K562 (cell line): ENCODE results near the gene EIPR1. TPM values are rescaled to one million over a fixed set of nuclear protein-coding genes. Genes with fewer than 3 reads are reported as not detected.

Experiments used
- ATAC-seq: fragments of 200-7000 bp; cut with Tn5 transposase; 3 replicates; pipeline ENCODE4 v1.9.1; 2020; ENCODE audit warnings: moderate library complexity
- BruUV-seq: library from RNA; stranded (reverse); fragments of 400-500 nt; replicated peaks from 2 replicates; lab custom pipeline; 2021; lab: Mats Ljungman, UMichigan
- CTCF ChIA-PET: fragments of 300-600 bp; formaldehyde crosslinking; extraction: SDS; loops from one replicate; lab custom pipeline; 2021; ENCODE audit warnings: low intra/inter-chr PET ratio; lab: Yijun Ruan, JAX
- POLR2A ChIA-PET: fragments of 300-600, 350-650 bp; sonication (Branson Sonifier 250); formaldehyde crosslinking; extraction: SDS; loops from one replicate; lab custom pipeline; 2021; ENCODE audit warnings: antibody characterized with exemption, inconsistent platforms; lab: Yijun Ruan, JAX
- DNase-seq, 4 experiments: peaks; one replicate each; pipeline versions ENCODE4 v3.0.0 to v3.0.0-alpha.2; 2011 to 2018; ENCODE audit warnings: low spot score in 3 of 4, mixed read lengths in 3 of 4; ENCODE audit errors: extremely low read depth in 1 of 4
- FAIRE-seq: peaks from 2 replicates; lab custom pipeline; 2011; peaks lifted over from hg19 to GRCh38; lab: Jason Lieb, UNC
- H2AFZ ChIP-seq: 2 replicates; pipeline ENCODE4 v1.6.0; 2011; ENCODE audit warnings: low read depth, low read length, control low read depth, inconsistent platforms
- H3K27ac ChIP-seq: fragments of 200-600 bp; 3 replicates; pipeline ENCODE4 v1.8.0; 2011; ENCODE audit warnings: low read depth, mild to moderate bottlenecking, control low read depth, inconsistent platforms, low read length, moderate library complexity, mixed read lengths; ENCODE audit errors: extremely low read depth
- H3K27me3 ChIP-seq, 2 experiments: fragments of 300-600 bp in 1 of 2; 2 replicates in 1 of 2; 3 replicates in 1 of 2; pipeline versions ENCODE4 v1.6.0 to v1.8.0; 2011; ENCODE audit warnings: inconsistent platforms in 2 of 2, low read length in 2 of 2, mild to moderate bottlenecking in 1 of 2, mixed read lengths in 1 of 2, moderate library complexity in 1 of 2; ENCODE audit not compliant: control insufficient read depth in 2 of 2, insufficient read depth in 2 of 2
- H3K36me3 ChIP-seq: fragments of 300-600 bp; 3 replicates; pipeline ENCODE4 v1.8.0; 2011; ENCODE audit warnings: mild to moderate bottlenecking, low read length, inconsistent platforms; ENCODE audit not compliant: control insufficient read depth, insufficient read depth
- H3K4me1 ChIP-seq, 2 experiments: fragments of 200-600 bp in 1 of 2; replicated peaks in 1 of 2; 2 replicates in 1 of 2; 3 replicates in 1 of 2; pipeline versions ENCODE4 v1.5.1 to v1.8.0; 2011; ENCODE audit warnings: inconsistent platforms in 2 of 2, low read length in 2 of 2, mild to moderate bottlenecking in 1 of 2, mixed read lengths in 1 of 2, moderate library complexity in 1 of 2; ENCODE audit not compliant: control insufficient read depth in 2 of 2, insufficient read depth in 2 of 2
- H3K4me2 ChIP-seq: 2 replicates; pipeline ENCODE4 v1.6.1; 2011; ENCODE audit warnings: low read length, control low read depth, inconsistent platforms, mixed read lengths; ENCODE audit not compliant: insufficient read depth
- H3K4me3 ChIP-seq: fragments of 200-600 bp; sonication (generic), shearing (Covaris generic); 2 replicates; pipeline ENCODE4 v1.5.1; 2016; ENCODE audit warnings: control low read depth, inconsistent platforms
- H3K79me2 ChIP-seq: fragments of 200-600 bp; 3 replicates; pipeline ENCODE4 v1.8.0; 2011; ENCODE audit warnings: low read length, inconsistent platforms; ENCODE audit not compliant: control insufficient read depth, insufficient read depth
- H3K9ac ChIP-seq, 2 experiments: 2 replicates each; pipeline versions ENCODE4 v1.6.0 to v1.6.1; 2011; ENCODE audit warnings: low read depth in 2 of 2, low read length in 2 of 2, control low read depth in 1 of 2, inconsistent platforms in 1 of 2, mild to moderate bottlenecking in 1 of 2, mixed read lengths in 1 of 2; ENCODE audit not compliant: insufficient read depth in 1 of 2
- H3K9me1 ChIP-seq: one replicate; pipeline ENCODE4 v1.6.0; 2011; ENCODE audit warnings: inconsistent platforms, mild to moderate bottlenecking, low read length, moderate library complexity; ENCODE audit not compliant: control insufficient read depth, insufficient read depth
- H3K9me3 ChIP-seq: replicated peaks from 2 replicates; pipeline ENCODE4 v1.5.1; 2011; ENCODE audit warnings: low read depth, low read length, inconsistent platforms; ENCODE audit not compliant: control insufficient read depth, insufficient read depth
- H4K20me1 ChIP-seq: replicated peaks from 2 replicates; pipeline ENCODE4 v1.6.1; 2011; ENCODE audit warnings: low read length, inconsistent platforms, mixed read lengths; ENCODE audit not compliant: control insufficient read depth, insufficient read depth
- BCOR ChIP-seq: fragments of 450-650 bp; IDR thresholded peaks from 2 replicates; pipeline ENCODE4 v1.6.1; 2016
- BHLHE40 ChIP-seq: IDR thresholded peaks from 2 replicates; pipeline ENCODE4 v1.6.1; 2011; ENCODE audit warnings: low read length, improper control_type of control experiment
- POLR2B ChIP-seq: fragments of 450-650 bp; IDR thresholded peaks from 2 replicates; pipeline ENCODE4 v1.6.1; 2018; ENCODE audit warnings: low read depth; ENCODE audit not compliant: partially characterized antibody
- PTTG1 ChIP-seq: fragments of 450-650 bp; IDR thresholded peaks from 2 replicates; pipeline ENCODE4 v1.6.1; 2016; ENCODE audit warnings: low read depth, mild to moderate bottlenecking, missing genetic modification characterization, missing compliant biosample characterization
- PYGO2 ChIP-seq: fragments of 450-650 bp; IDR thresholded peaks from 2 replicates; pipeline ENCODE4 v1.6.1; 2016; ENCODE audit warnings: mild to moderate bottlenecking, missing genetic modification characterization, moderate library complexity, missing compliant biosample characterization
- SETDB1 ChIP-seq: IDR thresholded peaks from one replicate; pipeline ENCODE4 v1.6.1; 2012; ENCODE audit warnings: low read length, control low read depth, inconsistent platforms
- SMAD4 ChIP-seq: fragments of 250-450 bp; sonication (Bioruptor Pico); conservative IDR thresholded peaks from 2 replicates; pipeline ENCODE4 v1.8.0; 2021; ENCODE audit warnings: inconsistent platforms, mild to moderate bottlenecking, moderate library complexity
- SMARCC2 ChIP-seq: fragments of 450-650 bp; IDR thresholded peaks from 2 replicates; pipeline ENCODE4 v1.6.1; 2017; ENCODE audit warnings: antibody characterized with exemption, moderate library complexity, mild to moderate bottlenecking, low read depth
- THRAP3 ChIP-seq: fragments of 450-650 bp; IDR thresholded peaks from 2 replicates; pipeline ENCODE4 v1.6.1; 2016; ENCODE audit warnings: mild to moderate bottlenecking, inconsistent platforms, borderline replicate concordance
- ZFP36 ChIP-seq: fragments of 150-350 bp; IDR thresholded peaks from 2 replicates; pipeline ENCODE4 v1.6.1; 2018; ENCODE audit warnings: low read length, low read depth; ENCODE audit not compliant: partially characterized antibody
- WGBS: fragments of 100-300 bp; shearing (Covaris generic); methylation state at CpG from one replicate; pipeline ENCODE4 v1.1.6; 2016; ENCODE audit warnings: low coverage, mixed read lengths; ENCODE audit not compliant: insufficient coverage; ENCODE audit errors: missing lambda C conversion rate; 5-methylcytosine and 5-hydroxymethylcytosine counted together
- in situ Hi-C: fragments of 300-500 bp; cut with MboI; formaldehyde crosslinking; loops from 4 replicates; pipeline ENCODE4 v1.15.0; 2018; ENCODE audit warnings: inconsistent platforms, mixed read lengths
- intact Hi-C: fragments of 100-400 bp; cut with micrococcal nuclease; formaldehyde crosslinking; loops from 2 replicates; pipeline ENCODE4 v1.14.2; 2022
- polyA plus RNA-seq, 8 experiments: library from polyadenylated mRNA; depleted of rRNA in 4 of 8; stranded (reverse) in 5 of 8; unstranded in 3 of 8; fragments of >200 nt; fragmentation: Nextera tagmentation in 2 of 8; fragmentation: Illumina TruSeq in 1 of 8; extraction: Ambion mirVana in 2 of 8; extraction: Trizol in 1 of 8; gene quantifications; 2 replicates each; pipeline versions ENCODE4 v1.2.1 to v1.2.3, GENCODE V29; 2011 to 2014; ENCODE audit warnings: inconsistent platforms in 1 of 8, missing spikeins in 1 of 8
- total RNA-seq, 7 experiments: library from RNA; depleted of rRNA in 6 of 7; stranded (reverse); fragments of >200 nt in 6 of 7; fragmentation: Illumina TruSeq in 2 of 7; extraction: Trizol in 2 of 7; gene quantifications; 2 replicates each; pipeline versions ENCODE4 v1.2.1 to v1.2.3, GENCODE V29; 2011 to 2021; ENCODE audit warnings: low replicate concordance in 1 of 7
- TF ChIP-seq, protein P1 (sequence below): fragments of 450-650 bp; IDR thresholded peaks from 2 replicates; pipeline ENCODE4 v1.6.1; 2016; ENCODE audit warnings: mild to moderate bottlenecking
- TF ChIP-seq, protein P2 (sequence below): fragments of 200-800 bp; sonication (Bioruptor generic); IDR thresholded peaks from 2 replicates; pipeline ENCODE4 v1.6.1; 2016; ENCODE audit warnings: missing genetic modification characterization, missing compliant biosample characterization
- TF ChIP-seq, protein P3 (sequence below): fragments of 250-450 bp; sonication (Bioruptor Pico); IDR thresholded peaks from 2 replicates; pipeline ENCODE4 v1.4.0; 2020; ENCODE audit warnings: mild to moderate bottlenecking, moderate library complexity

EIPR1 gene
- total and polyA plus RNA-seq, 9 of the 15 experiments (the other 6 are each of a cell fraction or from before 2014, with no cell fraction given) = 19.9 to 54.4 (median 35.9) TPM

DNA sequence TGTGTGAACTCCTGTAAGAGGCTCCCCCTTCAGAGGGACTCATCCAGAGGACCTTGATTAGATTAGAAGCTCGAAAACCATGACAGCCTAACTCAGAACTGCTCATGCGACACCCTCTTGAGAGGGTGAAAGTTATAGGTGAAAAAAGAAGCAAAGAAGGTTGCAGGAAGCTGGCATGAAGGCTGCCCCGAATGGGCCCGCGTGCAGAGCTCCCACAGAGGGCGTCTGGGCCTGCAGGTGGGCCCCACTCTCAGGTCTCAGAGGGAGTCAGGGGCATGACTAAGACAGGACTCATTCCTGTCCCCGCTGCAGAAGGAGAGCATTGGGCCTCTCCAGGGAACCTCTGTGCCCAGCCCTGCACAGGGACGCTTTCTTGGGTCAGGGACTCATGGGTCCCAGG, 235.4 kb downstream of the EIPR1 start:
- no peak overlapping the region for H3K4me2 ChIP-seq
- BruUV-seq = no TSS peak
- ATAC-seq (no peak), DNase-seq (no peak), FAIRE-seq (no peak)
- peaks cover 3 to 33% of the 10 kb centered on the region in 2 experiments; a peak in 3 of 5 replicates for H3K27me3 ChIP-seq
- no peaks in the 10 kb centered on the region for H4K20me1 ChIP-seq
- ChIA-PET CTCF (no interaction called here), POLR2A (no interaction called here)
- no peak overlapping the region for H3K4me3 ChIP-seq
- in situ Hi-C loops = no loop called here
- H3K9me1 ChIP-seq = no peaks in the 10 kb centered on the region
- peaks cover 4% of the 10 kb centered on the region; the same call in 1 of the 2 replicates for H3K9me3 ChIP-seq
- no peak overlapping the region for H3K9ac ChIP-seq
- intact Hi-C loops = no loop called here
- no peak overlapping the region for H2AFZ ChIP-seq
- no peak overlapping the region for H3K27ac ChIP-seq
- H3K4me1 ChIP-seq = peaks cover 3% of the 10 kb centered on the region in 2 experiments; a peak in 1 of 5 replicates
- no peaks in the 10 kb centered on the region for H3K36me3 ChIP-seq
- WGBS = under 1% methylated on average over 8 of the region's 8 CpGs
- no peaks in the 10 kb centered on the region for H3K79me2 ChIP-seq
- TF ChIP-seq, protein P1, sequence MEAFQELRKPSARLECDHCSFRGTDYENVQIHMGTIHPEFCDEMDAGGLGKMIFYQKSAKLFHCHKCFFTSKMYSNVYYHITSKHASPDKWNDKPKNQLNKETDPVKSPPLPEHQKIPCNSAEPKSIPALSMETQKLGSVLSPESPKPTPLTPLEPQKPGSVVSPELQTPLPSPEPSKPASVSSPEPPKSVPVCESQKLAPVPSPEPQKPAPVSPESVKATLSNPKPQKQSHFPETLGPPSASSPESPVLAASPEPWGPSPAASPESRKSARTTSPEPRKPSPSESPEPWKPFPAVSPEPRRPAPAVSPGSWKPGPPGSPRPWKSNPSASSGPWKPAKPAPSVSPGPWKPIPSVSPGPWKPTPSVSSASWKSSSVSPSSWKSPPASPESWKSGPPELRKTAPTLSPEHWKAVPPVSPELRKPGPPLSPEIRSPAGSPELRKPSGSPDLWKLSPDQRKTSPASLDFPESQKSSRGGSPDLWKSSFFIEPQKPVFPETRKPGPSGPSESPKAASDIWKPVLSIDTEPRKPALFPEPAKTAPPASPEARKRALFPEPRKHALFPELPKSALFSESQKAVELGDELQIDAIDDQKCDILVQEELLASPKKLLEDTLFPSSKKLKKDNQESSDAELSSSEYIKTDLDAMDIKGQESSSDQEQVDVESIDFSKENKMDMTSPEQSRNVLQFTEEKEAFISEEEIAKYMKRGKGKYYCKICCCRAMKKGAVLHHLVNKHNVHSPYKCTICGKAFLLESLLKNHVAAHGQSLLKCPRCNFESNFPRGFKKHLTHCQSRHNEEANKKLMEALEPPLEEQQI = no peak
- TF ChIP-seq ZFP36 (no peak), BCOR (no peak), SETDB1 (no peak), PTTG1 (tag) (no peak), THRAP3 (no peak), PYGO2 (no peak), BHLHE40 (no peak), SMAD4 (no peak), SMARCC2 (no peak), POLR2B (no peak)
- TF ChIP-seq, protein P2, sequence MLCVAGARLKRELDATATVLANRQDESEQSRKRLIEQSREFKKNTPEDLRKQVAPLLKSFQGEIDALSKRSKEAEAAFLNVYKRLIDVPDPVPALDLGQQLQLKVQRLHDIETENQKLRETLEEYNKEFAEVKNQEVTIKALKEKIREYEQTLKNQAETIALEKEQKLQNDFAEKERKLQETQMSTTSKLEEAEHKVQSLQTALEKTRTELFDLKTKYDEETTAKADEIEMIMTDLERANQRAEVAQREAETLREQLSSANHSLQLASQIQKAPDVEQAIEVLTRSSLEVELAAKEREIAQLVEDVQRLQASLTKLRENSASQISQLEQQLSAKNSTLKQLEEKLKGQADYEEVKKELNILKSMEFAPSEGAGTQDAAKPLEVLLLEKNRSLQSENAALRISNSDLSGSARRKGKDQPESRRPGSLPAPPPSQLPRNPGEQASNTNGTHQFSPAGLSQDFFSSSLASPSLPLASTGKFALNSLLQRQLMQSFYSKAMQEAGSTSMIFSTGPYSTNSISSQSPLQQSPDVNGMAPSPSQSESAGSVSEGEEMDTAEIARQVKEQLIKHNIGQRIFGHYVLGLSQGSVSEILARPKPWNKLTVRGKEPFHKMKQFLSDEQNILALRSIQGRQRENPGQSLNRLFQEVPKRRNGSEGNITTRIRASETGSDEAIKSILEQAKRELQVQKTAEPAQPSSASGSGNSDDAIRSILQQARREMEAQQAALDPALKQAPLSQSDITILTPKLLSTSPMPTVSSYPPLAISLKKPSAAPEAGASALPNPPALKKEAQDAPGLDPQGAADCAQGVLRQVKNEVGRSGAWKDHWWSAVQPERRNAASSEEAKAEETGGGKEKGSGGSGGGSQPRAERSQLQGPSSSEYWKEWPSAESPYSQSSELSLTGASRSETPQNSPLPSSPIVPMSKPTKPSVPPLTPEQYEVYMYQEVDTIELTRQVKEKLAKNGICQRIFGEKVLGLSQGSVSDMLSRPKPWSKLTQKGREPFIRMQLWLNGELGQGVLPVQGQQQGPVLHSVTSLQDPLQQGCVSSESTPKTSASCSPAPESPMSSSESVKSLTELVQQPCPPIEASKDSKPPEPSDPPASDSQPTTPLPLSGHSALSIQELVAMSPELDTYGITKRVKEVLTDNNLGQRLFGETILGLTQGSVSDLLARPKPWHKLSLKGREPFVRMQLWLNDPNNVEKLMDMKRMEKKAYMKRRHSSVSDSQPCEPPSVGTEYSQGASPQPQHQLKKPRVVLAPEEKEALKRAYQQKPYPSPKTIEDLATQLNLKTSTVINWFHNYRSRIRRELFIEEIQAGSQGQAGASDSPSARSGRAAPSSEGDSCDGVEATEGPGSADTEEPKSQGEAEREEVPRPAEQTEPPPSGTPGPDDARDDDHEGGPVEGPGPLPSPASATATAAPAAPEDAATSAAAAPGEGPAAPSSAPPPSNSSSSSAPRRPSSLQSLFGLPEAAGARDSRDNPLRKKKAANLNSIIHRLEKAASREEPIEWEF (CRISPR knock-in tag) = no peak
- TF ChIP-seq, protein P3, sequence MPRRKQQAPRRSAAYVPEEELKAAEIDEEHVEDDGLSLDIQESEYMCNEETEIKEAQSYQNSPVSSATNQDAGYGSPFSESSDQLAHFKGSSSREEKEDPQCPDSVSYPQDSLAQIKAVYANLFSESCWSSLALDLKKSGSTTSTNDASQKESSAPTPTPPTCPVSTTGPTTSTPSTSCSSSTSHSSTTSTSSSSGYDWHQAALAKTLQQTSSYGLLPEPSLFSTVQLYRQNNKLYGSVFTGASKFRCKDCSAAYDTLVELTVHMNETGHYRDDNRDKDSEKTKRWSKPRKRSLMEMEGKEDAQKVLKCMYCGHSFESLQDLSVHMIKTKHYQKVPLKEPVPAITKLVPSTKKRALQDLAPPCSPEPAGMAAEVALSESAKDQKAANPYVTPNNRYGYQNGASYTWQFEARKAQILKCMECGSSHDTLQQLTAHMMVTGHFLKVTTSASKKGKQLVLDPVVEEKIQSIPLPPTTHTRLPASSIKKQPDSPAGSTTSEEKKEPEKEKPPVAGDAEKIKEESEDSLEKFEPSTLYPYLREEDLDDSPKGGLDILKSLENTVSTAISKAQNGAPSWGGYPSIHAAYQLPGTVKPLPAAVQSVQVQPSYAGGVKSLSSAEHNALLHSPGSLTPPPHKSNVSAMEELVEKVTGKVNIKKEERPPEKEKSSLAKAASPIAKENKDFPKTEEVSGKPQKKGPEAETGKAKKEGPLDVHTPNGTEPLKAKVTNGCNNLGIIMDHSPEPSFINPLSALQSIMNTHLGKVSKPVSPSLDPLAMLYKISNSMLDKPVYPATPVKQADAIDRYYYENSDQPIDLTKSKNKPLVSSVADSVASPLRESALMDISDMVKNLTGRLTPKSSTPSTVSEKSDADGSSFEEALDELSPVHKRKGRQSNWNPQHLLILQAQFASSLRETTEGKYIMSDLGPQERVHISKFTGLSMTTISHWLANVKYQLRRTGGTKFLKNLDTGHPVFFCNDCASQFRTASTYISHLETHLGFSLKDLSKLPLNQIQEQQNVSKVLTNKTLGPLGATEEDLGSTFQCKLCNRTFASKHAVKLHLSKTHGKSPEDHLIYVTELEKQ = no peak
